HCT116 (cell line): Measurements from ENCODE around the gene PCDHGB5.

ENCODE experiments used
- CEBPB ChIP-seq: IDR thresholded peaks from 2 replicates; pipeline ENCODE4 v1.6.1; 2012; ENCODE audit warnings: low read depth
- CTCF ChIP-seq, 3 experiments: fragments of 200-600 bp in 1 of 3; sonication (generic) in 1 of 3; IDR thresholded peaks in 2 of 3; conservative IDR thresholded peaks in 1 of 3; 2 replicates each; pipeline ENCODE4 v1.5.1; 2012 to 2017; ENCODE audit warnings: low read depth in 2 of 3, low read length in 2 of 3, antibody characterized with exemption in 1 of 3, borderline replicate concordance in 1 of 3, control low read depth in 1 of 3, mild to moderate bottlenecking in 1 of 3, mixed read lengths in 1 of 3, mixed run types in 1 of 3, moderate library complexity in 1 of 3; ENCODE audit not compliant: insufficient read depth in 1 of 3
- ELF1 ChIP-seq: IDR thresholded peaks from 2 replicates; pipeline ENCODE4 v1.6.1; 2012; ENCODE audit warnings: low read depth, borderline replicate concordance
- EZH2 ChIP-seq: fragments of 200-600 bp; sonication (generic); IDR thresholded peaks from 2 replicates; pipeline ENCODE4 v1.6.1; 2017; ENCODE audit warnings: antibody characterized with exemption, mixed run types
- EZH2phosphoT487 ChIP-seq: fragments of 200-600 bp; IDR thresholded peaks from 2 replicates; pipeline ENCODE4 v1.6.1; 2018; ENCODE audit warnings: antibody characterized with exemption, borderline replicate concordance
- FOSL1 ChIP-seq: IDR thresholded peaks from 2 replicates; pipeline ENCODE4 v1.6.1; 2012; ENCODE audit warnings: low read depth
- JUND ChIP-seq: IDR thresholded peaks from 2 replicates; pipeline ENCODE4 v1.6.1; 2012
- MAX ChIP-seq: IDR thresholded peaks from 2 replicates; pipeline ENCODE4 v1.6.1; 2012
- POLR2A ChIP-seq: IDR thresholded peaks from 2 replicates; pipeline ENCODE4 v1.7.0; 2011; ENCODE audit warnings: borderline replicate concordance; ENCODE audit not compliant: insufficient read depth, insufficient read length; ENCODE audit errors: extremely low read depth
- POLR2AphosphoS5 ChIP-seq: IDR thresholded peaks from 2 replicates; pipeline ENCODE4 v1.6.1; 2011; ENCODE audit warnings: mild to moderate bottlenecking, low read depth, low read length, moderate library complexity
- REST ChIP-seq: IDR thresholded peaks from 2 replicates; pipeline ENCODE4 v1.6.1; 2012; ENCODE audit warnings: low read depth
- SRF ChIP-seq: IDR thresholded peaks from 2 replicates; pipeline ENCODE4 v1.6.1; 2012; ENCODE audit warnings: low read depth
- ZFX ChIP-seq: fragments of 450-650 bp; IDR thresholded peaks from 2 replicates; pipeline ENCODE4 v1.6.1; 2017
- ZNF274 ChIP-seq: fragments of 200-500 bp; sonication (Bioruptor generic); IDR thresholded peaks from 2 replicates; pipeline ENCODE4 v1.6.1; 2014; ENCODE audit warnings: mild to moderate bottlenecking, low read depth, low read length, inconsistent platforms

GRCh38 chr5:141437221-141437620 is 39.5 kb downstream of the PCDHGB5 start:
- no peak for TF ChIP-seq JUND
- TF ChIP-seq ELF1: no peak
- TF ChIP-seq FOSL1: no peak
- no peak for TF ChIP-seq POLR2AphosphoS5
- no peak for TF ChIP-seq CTCF (IDR thresholded peaks at IDR 0.05 in 2 of 3, conservative IDR thresholded peaks at IDR 0.05 in 1 of 3; ENCODE audit: borderline replicate concordance in 1 of 3, insufficient read depth in 1 of 3, low read depth in 2 of 3, low read length in 2 of 3)
- no peak for TF ChIP-seq POLR2A
- TF ChIP-seq CEBPB: no peak
- no peak for TF ChIP-seq MAX
- TF ChIP-seq SRF: no peak
- no peak for TF ChIP-seq ZFX
- TF ChIP-seq EZH2: no peak
- no peak for TF ChIP-seq EZH2phosphoT487
- no peak for TF ChIP-seq REST
- TF ChIP-seq ZNF274: no peak
